SIG-M5 (cell line): ENCODE results near the gene NXPH3.

Experiments
- DNase-seq: peaks from one replicate; lab custom pipeline; 2025; lab: John Stamatoyannopoulos, UW

Gene NXPH3

GRCh38 chr17:49576088-49576916, 631 bp downstream of the NXPH3 start:
- DNase-seq = no peak

- no peak for DNase-seq
These were observed 1.4 kb downstream of the NXPH3 start for GRCh38 chr17:49576917-49577649.

GRCh38 chr17:49577650-49577934, 1.9 kb downstream of the NXPH3 start:
- no peak for DNase-seq

- DNase-seq = no peak
These were observed 2.3 kb downstream of the NXPH3 start for GRCh38 chr17:49577963-49578362.

- no peak for DNase-seq
These were observed 2.7 kb downstream of the NXPH3 start for GRCh38 chr17:49578414-49578813.

- no peak for DNase-seq
These were observed 3.4 kb downstream of the NXPH3 start for GRCh38 chr17:49578952-49579500.

- DNase-seq = no peak
These were observed 3.9 kb downstream of the NXPH3 start for GRCh38 chr17:49579522-49579921.

- no peak for DNase-seq
These were observed 4.5 kb downstream of the NXPH3 start for GRCh38 chr17:49580055-49580721.

GRCh38 chr17:49580981-49581647, 5.4 kb downstream of the NXPH3 start:
- no peak for DNase-seq

- no peak for DNase-seq
These were observed 6.0 kb downstream of the NXPH3 start for GRCh38 chr17:49581648-49581998.

- no peak for DNase-seq
These were observed 6.5 kb downstream of the NXPH3 start for GRCh38 chr17:49582055-49582722.

GRCh38 chr17:49582789-49583188, 7.1 kb downstream of the NXPH3 start:
- no peak for DNase-seq

GRCh38 chr17:49583226-49583625, 7.6 kb downstream of the NXPH3 start:
- no peak for DNase-seq

- DNase-seq = no peak
These were observed 8.2 kb downstream of the NXPH3 start for GRCh38 chr17:49583889-49584288.

GRCh38 chr17:49585422-49586027, 9.9 kb downstream of the NXPH3 start:
- DNase-seq = no peak

GRCh38 chr17:49587366-49588073, 11.8 kb downstream of the NXPH3 start:
- DNase-seq = no peak

- no peak for DNase-seq
These were observed 12.6 kb downstream of the NXPH3 start for GRCh38 chr17:49588312-49588711.

GRCh38 chr17:49588726-49589576, 13.3 kb downstream of the NXPH3 start:
- DNase-seq = no peak

- DNase-seq = no peak
These were observed 13.9 kb downstream of the NXPH3 start for GRCh38 chr17:49589577-49589927.

- DNase-seq = no peak
These were observed 15.2 kb downstream of the NXPH3 start for GRCh38 chr17:49590874-49591273.
